Measurements from ENCODE around the gene KRTAP9-1. TPM values are rescaled to one million over a fixed set of nuclear protein-coding genes. Genes with fewer than 3 reads are reported as not detected.

KRTAP9-1 gene
- total and polyA plus RNA-seq, 9 donors: not detected

- H3K27ac ChIP-seq: no peak overlapping the region
- no peaks in the 10 kb centered on the region for H3K27me3 ChIP-seq
- no peaks in the 10 kb centered on the region for H3K9me3 ChIP-seq
- 64 to 71% (median 70%) methylated on average over 7 of the region's 7 CpGs for WGBS, 3 donors
- no peak for DNase-seq
- no peaks in the 10 kb centered on the region for H3K36me3 ChIP-seq
- TF ChIP-seq EP300 (IDR thresholded peaks at IDR 0.05) (no peak), CTCF (IDR thresholded peaks at IDR 0.05) (no peak), POLR2A (IDR thresholded peaks at IDR 0.05) (no peak)
- no peak overlapping the region for H3K4me3 ChIP-seq
- intact Hi-C loops (cut with DNase I): no loop called here
- H3K4me1 ChIP-seq (ENCODE audit: insufficient read depth): no peaks in the 10 kb centered on the region
These were observed 25.9 kb upstream of the KRTAP9-1 start for GRCh38 chr17:41163828-41164227.

GRCh38 chr17:41167561-41167960 is 22.1 kb upstream of the KRTAP9-1 start:
- DNase-seq: no peak
- intact Hi-C loops (cut with DNase I): loop anchor here in 1 of 4 donors (5.0 kb wide), 1 partner anchor 65 kb away; the partner anchor contains the start of gene KRTAP4-16
- WGBS, 3 donors: 41 to 67% (median 54%) methylated on average over 7 of the region's 7 CpGs
- Histone ChIP-seq H3K4me1 (ENCODE audit: insufficient read depth) (no peaks in the 10 kb centered on the region), H3K36me3 (no peaks in the 10 kb centered on the region), H3K27ac (no peak overlapping the region), H3K4me3 (no peak overlapping the region), H3K9me3 (no peaks in the 10 kb centered on the region), H3K27me3 (no peaks in the 10 kb centered on the region)
- TF ChIP-seq CTCF (IDR thresholded peaks at IDR 0.05): no peak

- Histone ChIP-seq H3K9me3 (no peaks in the 10 kb centered on the region), H3K4me3 (no peak within 1 kb of the TSS), H3K4me1 (ENCODE audit: insufficient read depth) (no peaks in the 10 kb centered on the region), H3K27ac (no peak within 1 kb of the TSS), H3K36me3 (no peaks in the 10 kb centered on the region), H3K27me3 (no peaks in the 10 kb centered on the region)
- intact Hi-C loops (cut with DNase I): loop anchor here in 1 of 4 donors (5.0 kb wide), 1 partner anchor 66 kb away; the partner anchor contains the start of gene KRTAP4-16
- no peak for DNase-seq
- TF ChIP-seq CTCF (IDR thresholded peaks at IDR 0.05) (no peak), EP300 (IDR thresholded peaks at IDR 0.05) (no peak), POLR2A (IDR thresholded peaks at IDR 0.05) (no peak)
- WGBS, 3 donors: 8 to 29% (median 15%) methylated on average over 1 of the region's 1 CpG
These were observed 21.6 kb upstream of the KRTAP9-1 start, which contains the start of gene KRTAP4-3 for GRCh38 chr17:41168121-41168520. KRTAP4-3 (minus strand) TSS chr17:41168221; CDS start chr17:41168172, 49 bp downstream.

- no peak for DNase-seq
- intact Hi-C loops (cut with DNase I): no loop called here
- Histone ChIP-seq H3K27ac (no peak overlapping the region), H3K36me3 (no peaks in the 10 kb centered on the region), H3K9me3 (no peaks in the 10 kb centered on the region), H3K27me3 (no peaks in the 10 kb centered on the region), H3K4me1 (ENCODE audit: insufficient read depth) (no peaks in the 10 kb centered on the region), H3K4me3 (no peak overlapping the region)
- TF ChIP-seq EP300 (IDR thresholded peaks at IDR 0.05) (no peak), POLR2A (IDR thresholded peaks at IDR 0.05) (no peak), CTCF (IDR thresholded peaks at IDR 0.05) (no peak)
- WGBS, 3 donors: 74 to 82% (median 74%) methylated on average over 2 of the region's 2 CpGs
These were observed 17.8 kb upstream of the KRTAP9-1 start for GRCh38 chr17:41171886-41172285.
